ENCODE data around the gene VPS26C. TPM values are rescaled to one million over a fixed set of nuclear protein-coding genes. Genes with fewer than 3 reads are reported as not detected.
"Not testable (repeated sequence)": the region's sequence is repeated elsewhere in the genome, so short reads cannot be mapped to it uniquely, and the experiment has no call there.

The VPS26C gene
- total RNA-seq: 10 to 100 TPM; 70.9 to 73.4 TPM

- no peak for TF ChIP-seq CTCF (IDR thresholded peaks at IDR 0.05)
- Mint-ChIP-seq H3K36me3 (ENCODE audit: low read depth) (peaks cover 16% of the 10 kb centered on the region), H3K27ac (peak within 1 kb of the TSS; percentile 98), H3K4me1 (ENCODE audit: low read depth) (peaks cover 35% of the 10 kb centered on the region), H3K9me3 (no peaks in the 10 kb centered on the region), H3K27me3 (no peaks in the 10 kb centered on the region), H3K4me3 (peak within 1 kb of the TSS; percentile 90)
- ATAC-seq: peak; percentile 93
- ChIA-PET POLR2A (interaction anchor here (0.6 to 3.5 kb wide), 10 partner anchors 9 to 297 kb away, joined by 3 to 41 read pairs (median 4); no protein-coding TSS in a partner anchor), CTCF (interaction anchor here (0.6 to 2.0 kb wide), 3 partner anchors 47 to 296 kb away, joined by 4 to 5 read pairs (median 4); no protein-coding TSS in a partner anchor)
- peak; percentile 99 for DNase-seq
- intact Hi-C loops (cut with micrococcal nuclease): loop anchor here (5.0 kb wide), 1 partner anchor 100 kb away; the partner anchor contains the start of gene DYRK1A
Measured at GRCh38 chr21:37267269-37268185, at the start of gene VPS26C. Gene VPS26C (minus strand): TSS chr21:37267334. CDS start chr21:37267294, 40 bp downstream.

GRCh38 chr21:37316072-37316471 is 48.9 kb upstream of the VPS26C start:
- CTCF ChIA-PET; H3K4me1 Mint-ChIP-seq (ENCODE audit: low read depth); ATAC-seq; DNase-seq; intact Hi-C loops (cut with micrococcal nuclease); H3K27ac Mint-ChIP-seq; H3K4me3 Mint-ChIP-seq; H3K27me3 Mint-ChIP-seq; H3K36me3 Mint-ChIP-seq (ENCODE audit: low read depth); H3K9me3 Mint-ChIP-seq: not testable (repeated sequence)
- POLR2A ChIA-PET: interaction anchor here (0.6 kb wide), 1 partner anchor 225 kb away, joined by 3 read pairs; no protein-coding TSS in a partner anchor

GRCh38 chr21:37300114-37300751 is 33.1 kb upstream of the VPS26C start:
- ATAC-seq: no peak
- H3K27me3 Mint-ChIP-seq: peaks cover 1% of the 10 kb centered on the region
- intact Hi-C loops (cut with micrococcal nuclease): no loop called here
- no peaks in the 10 kb centered on the region for H3K9me3 Mint-ChIP-seq
- no peaks in the 10 kb centered on the region for H3K36me3 Mint-ChIP-seq (ENCODE audit: low read depth)
- DNase-seq: no peak
- no peak overlapping the region for H3K4me3 Mint-ChIP-seq
- H3K4me1 Mint-ChIP-seq (ENCODE audit: low read depth): no peaks in the 10 kb centered on the region
- POLR2A ChIA-PET: interaction anchor here (1.0 kb wide), 1 partner anchor 93 kb away, joined by 3 read pairs; no protein-coding TSS in a partner anchor
- CTCF ChIA-PET: interaction anchor here (1.1 to 1.7 kb wide), 2 partner anchors 31 to 374 kb away, joined by 3 read pairs; no protein-coding TSS in a partner anchor
- no peak overlapping the region for H3K27ac Mint-ChIP-seq
- no peak for TF ChIP-seq CTCF (IDR thresholded peaks at IDR 0.05)

- H3K36me3 Mint-ChIP-seq (ENCODE audit: low read depth): no peaks in the 10 kb centered on the region
- ATAC-seq: no peak
- H3K27me3 Mint-ChIP-seq: peaks cover 1% of the 10 kb centered on the region
- CTCF ChIA-PET: no interaction called here
- no peak overlapping the region for H3K27ac Mint-ChIP-seq
- H3K9me3 Mint-ChIP-seq: no peaks in the 10 kb centered on the region
- POLR2A ChIA-PET: no interaction called here
- H3K4me1 Mint-ChIP-seq (ENCODE audit: low read depth): no peaks in the 10 kb centered on the region
- TF ChIP-seq CTCF (IDR thresholded peaks at IDR 0.05): no peak
- intact Hi-C loops (cut with micrococcal nuclease): no loop called here
- DNase-seq: no peak
- H3K4me3 Mint-ChIP-seq: no peak overlapping the region
Measured at GRCh38 chr21:37297364-37297763, 30.2 kb upstream of the VPS26C start.

- TF ChIP-seq CTCF (IDR thresholded peaks at IDR 0.05): no peak
- H3K27ac Mint-ChIP-seq: no peak overlapping the region
- no peaks in the 10 kb centered on the region for H3K36me3 Mint-ChIP-seq (ENCODE audit: low read depth)
- no peak for ATAC-seq
- H3K9me3 Mint-ChIP-seq: no peaks in the 10 kb centered on the region
- no peak overlapping the region for H3K4me3 Mint-ChIP-seq
- DNase-seq: no peak
- H3K4me1 Mint-ChIP-seq (ENCODE audit: low read depth): no peaks in the 10 kb centered on the region
- ChIA-PET CTCF (no interaction called here), POLR2A (no interaction called here)
- peaks cover 1% of the 10 kb centered on the region for H3K27me3 Mint-ChIP-seq
- intact Hi-C loops (cut with micrococcal nuclease): no loop called here
Measured at GRCh38 chr21:37294679-37295078, 27.5 kb upstream of the VPS26C start.
